Body of pancreas (tissue), 4 donors: ENCODE results near the gene POLR2H.

Experiments used
- POLR2A ChIP-seq, 3 donors: fragments of 450-650 bp; IDR thresholded peaks; one replicate each; pipeline ENCODE4 v1.6.1; 2016; ENCODE audit warnings: antibody characterized with exemption in 3 of 3, mild to moderate bottlenecking in 2 of 3
- TF ChIP-seq, protein P1 (sequence below), 7 experiments: fragments of 450-650 bp in 4 of 7; fragments of 200-600 bp in 3 of 7; sonication (generic) in 3 of 7; IDR thresholded peaks; one replicate each; pipeline ENCODE4 v1.5.1; 2016 to 2019; ENCODE audit warnings: antibody characterized with exemption in 7 of 7

- no peak for TF ChIP-seq POLR2A (IDR thresholded peaks at IDR 0.05)
- TF ChIP-seq, protein P1, sequence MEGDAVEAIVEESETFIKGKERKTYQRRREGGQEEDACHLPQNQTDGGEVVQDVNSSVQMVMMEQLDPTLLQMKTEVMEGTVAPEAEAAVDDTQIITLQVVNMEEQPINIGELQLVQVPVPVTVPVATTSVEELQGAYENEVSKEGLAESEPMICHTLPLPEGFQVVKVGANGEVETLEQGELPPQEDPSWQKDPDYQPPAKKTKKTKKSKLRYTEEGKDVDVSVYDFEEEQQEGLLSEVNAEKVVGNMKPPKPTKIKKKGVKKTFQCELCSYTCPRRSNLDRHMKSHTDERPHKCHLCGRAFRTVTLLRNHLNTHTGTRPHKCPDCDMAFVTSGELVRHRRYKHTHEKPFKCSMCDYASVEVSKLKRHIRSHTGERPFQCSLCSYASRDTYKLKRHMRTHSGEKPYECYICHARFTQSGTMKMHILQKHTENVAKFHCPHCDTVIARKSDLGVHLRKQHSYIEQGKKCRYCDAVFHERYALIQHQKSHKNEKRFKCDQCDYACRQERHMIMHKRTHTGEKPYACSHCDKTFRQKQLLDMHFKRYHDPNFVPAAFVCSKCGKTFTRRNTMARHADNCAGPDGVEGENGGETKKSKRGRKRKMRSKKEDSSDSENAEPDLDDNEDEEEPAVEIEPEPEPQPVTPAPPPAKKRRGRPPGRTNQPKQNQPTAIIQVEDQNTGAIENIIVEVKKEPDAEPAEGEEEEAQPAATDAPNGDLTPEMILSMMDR (IDR thresholded peaks at IDR 0.05) = no peak
Observed at GRCh38 chr3:184382326-184383032, 21.0 kb downstream of the POLR2H start.
